Fibroblast of lung (primary cell): ENCODE measurements around the gene NFYC. TPM values are rescaled to one million over a fixed set of nuclear protein-coding genes. Genes with fewer than 3 reads are reported as not detected.

Experiments used
- DNase-seq, 2 donors: peaks; one replicate each; pipeline versions ENCODE4 v3.0.0 to v3.0.0-alpha.2; 2010; ENCODE audit warnings: low read depth in 2 of 2
- H2AFZ ChIP-seq: 2 replicates; pipeline ENCODE4 v1.5.1; 2012; ENCODE audit warnings: low read length, control low read depth, inconsistent platforms
- H3K27ac ChIP-seq: 2 replicates; pipeline ENCODE4 v1.5.1; 2011; ENCODE audit warnings: low read length, control low read depth; ENCODE audit not compliant: insufficient read depth
- H3K27me3 ChIP-seq: 2 replicates; pipeline ENCODE4 v1.5.1; 2011; ENCODE audit warnings: mild to moderate bottlenecking, low read length; ENCODE audit not compliant: control insufficient read depth, insufficient read depth
- H3K36me3 ChIP-seq: 2 replicates; pipeline ENCODE4 v1.5.1; 2011; ENCODE audit warnings: low read length; ENCODE audit not compliant: control insufficient read depth, insufficient read depth
- H3K4me1 ChIP-seq: 2 replicates; pipeline ENCODE4 v1.5.1; 2011; ENCODE audit warnings: low read length; ENCODE audit not compliant: control insufficient read depth, insufficient read depth; ENCODE audit errors: extremely low read depth
- H3K4me2 ChIP-seq: 2 replicates; pipeline ENCODE4 v1.5.1; 2011; ENCODE audit warnings: low read length, control low read depth; ENCODE audit not compliant: insufficient read depth; ENCODE audit errors: extremely low read depth
- H3K4me3 ChIP-seq, 4 experiments: fragments of 200-600 bp in 1 of 4; sonication (generic) in 1 of 4; replicated peaks in 1 of 4; 2 replicates each; pipeline ENCODE4 v1.5.1; 2011 to 2016; ENCODE audit warnings: low read length in 4 of 4, low read depth in 3 of 4, mild to moderate bottlenecking in 3 of 4, control low read depth in 2 of 4, inconsistent platforms in 1 of 4, mixed read lengths in 1 of 4; ENCODE audit not compliant: insufficient read depth in 1 of 4; ENCODE audit errors: control extremely low read depth in 1 of 4
- H3K79me2 ChIP-seq: 2 replicates; pipeline ENCODE4 v1.5.1; 2012; ENCODE audit warnings: mild to moderate bottlenecking, low read length, inconsistent platforms; ENCODE audit not compliant: control insufficient read depth, insufficient read depth
- H3K9ac ChIP-seq: 2 replicates; pipeline ENCODE4 v1.5.1; 2011; ENCODE audit warnings: mild to moderate bottlenecking, low read length, control low read depth; ENCODE audit not compliant: insufficient read depth
- H3K9me3 ChIP-seq: 2 replicates; pipeline ENCODE4 v1.5.1; 2012; ENCODE audit warnings: low read depth, low read length; ENCODE audit not compliant: control insufficient read depth, insufficient read depth
- H4K20me1 ChIP-seq: 2 replicates; pipeline ENCODE4 v1.5.1; 2011; ENCODE audit warnings: low read length; ENCODE audit not compliant: control insufficient read depth, insufficient read depth; ENCODE audit errors: extremely low read depth
- CTCF ChIP-seq, 2 donors: IDR thresholded peaks in 1 of 2; conservative IDR thresholded peaks in 1 of 2; 1 replicate in 1 of 2; 2 replicates in 1 of 2; pipeline ENCODE4 v1.5.1; 2011 to 2012; ENCODE audit warnings: low read length in 2 of 2, control low read depth in 1 of 2, inconsistent platforms in 1 of 2, low read depth in 1 of 2, mild to moderate bottlenecking in 1 of 2
- EZH2 ChIP-seq: IDR thresholded peaks from 2 replicates; pipeline ENCODE4 v1.5.1; 2012; ENCODE audit warnings: low read length, control low read depth, mild to moderate bottlenecking; ENCODE audit errors: missing control alignments
- polyA plus RNA-seq, 2 donors: library from polyadenylated mRNA; depleted of rRNA in 1 of 2; stranded (reverse) in 1 of 2; unstranded in 1 of 2; fragments of >200 nt; gene quantifications; 2 replicates each; pipeline ENCODE4 v1.2.1, GENCODE V29; 2011 to 2012; ENCODE audit warnings: missing spikeins in 1 of 2
- total RNA-seq: library from RNA; depleted of rRNA; stranded (reverse); fragments of >200 nt; gene quantifications from 2 replicates; pipeline ENCODE4 v1.2.1, GENCODE V29; 2014

The NFYC gene
- total and polyA plus RNA-seq, 2 donors (not counting 1 experiment from before 2014, with no cell fraction given), result 23.8 to 31.0 TPM

GRCh38 chr1:40762144-40762923 lies 70.8 kb downstream of the NFYC start:
- peaks cover 9% of the 10 kb centered on the region for H3K36me3 ChIP-seq
- H3K9me3 ChIP-seq, result no peaks in the 10 kb centered on the region
- no peaks in the 10 kb centered on the region for H3K79me2 ChIP-seq
- no peak overlapping the region for H3K27ac ChIP-seq
- no peak overlapping the region for H3K4me2 ChIP-seq
- no peak overlapping the region for H3K9ac ChIP-seq
- TF ChIP-seq CTCF (conservative IDR thresholded peaks at IDR 0.05 in 1 of 2, IDR thresholded peaks at IDR 0.05 in 1 of 2; ENCODE audit: low read depth in 1 of 2, low read length in 2 of 2) (no peak), EZH2 (no peak)
- no peak overlapping the region for H3K4me3 ChIP-seq
- DNase-seq, result no peak
- H3K27me3 ChIP-seq, result no peaks in the 10 kb centered on the region
- no peaks in the 10 kb centered on the region for H3K4me1 ChIP-seq
- no peaks in the 10 kb centered on the region for H4K20me1 ChIP-seq
- H2AFZ ChIP-seq, result no peak overlapping the region

GRCh38 chr1:40763742-40764532 lies 72.4 kb downstream of the NFYC start:
- Histone ChIP-seq H3K4me2 (no peak overlapping the region), H2AFZ (no peak overlapping the region), H3K79me2 (no peaks in the 10 kb centered on the region), H3K9me3 (no peaks in the 10 kb centered on the region), H3K4me1 (no peaks in the 10 kb centered on the region), H3K9ac (no peak overlapping the region), H3K27ac (no peak overlapping the region), H3K4me3 (no peak overlapping the region), H3K27me3 (no peaks in the 10 kb centered on the region), H4K20me1 (no peaks in the 10 kb centered on the region), H3K36me3 (peaks cover 9% of the 10 kb centered on the region)
- TF ChIP-seq CTCF (conservative IDR thresholded peaks at IDR 0.05 in 1 of 2, IDR thresholded peaks at IDR 0.05 in 1 of 2; ENCODE audit: low read depth in 1 of 2, low read length in 2 of 2) (no peak), EZH2 (no peak)
- DNase-seq, result no peak

GRCh38 chr1:40764981-40765380 lies 73.5 kb downstream of the NFYC start:
- DNase-seq, result no peak
- H3K36me3 ChIP-seq, result peaks cover 12% of the 10 kb centered on the region

More at GRCh38 chr1:40764981-40765380, 73.5 kb downstream of the NFYC start:
- no peaks in the 10 kb centered on the region for H3K27me3 ChIP-seq
- H2AFZ ChIP-seq, result no peak overlapping the region
- no peaks in the 10 kb centered on the region for H3K4me1 ChIP-seq
- H3K9ac ChIP-seq, result no peak overlapping the region
- H3K4me3 ChIP-seq, result no peak overlapping the region
- no peak overlapping the region for H3K4me2 ChIP-seq
- no peaks in the 10 kb centered on the region for H3K9me3 ChIP-seq
- no peaks in the 10 kb centered on the region for H3K79me2 ChIP-seq
- H4K20me1 ChIP-seq, result no peaks in the 10 kb centered on the region
- H3K27ac ChIP-seq, result no peak overlapping the region
- TF ChIP-seq EZH2 (no peak), CTCF (conservative IDR thresholded peaks at IDR 0.05 in 1 of 2, IDR thresholded peaks at IDR 0.05 in 1 of 2; ENCODE audit: low read depth in 1 of 2, low read length in 2 of 2) (no peak)
